A375 (cell line): ENCODE results near the gene OR1L8. TPM values are rescaled to one million over a fixed set of nuclear protein-coding genes. Genes with fewer than 3 reads are reported as not detected.

Experiments used
- total RNA-seq: library from RNA; depleted of rRNA; stranded (reverse); fragments of >200 nt; shearing (Covaris generic); gene quantifications from 2 replicates; pipeline ENCODE4 v1.2.3, GENCODE V29; 2014; rRNA removed

OR1L8 gene
- total RNA-seq = not detected in 2 replicates

GRCh38 chr9:122583284-122583683 lies at the start of gene OR1L8:
Gene OR1L8 (minus strand): TSS chr9:122583384. CDS start chr9:122568477, 14,907 bp downstream.

GRCh38 chr9:122614362-122614761 lies 31.2 kb upstream of the OR1L8 start, which contains the start of gene OR1Q1:
Gene OR1Q1 (plus strand): TSS chr9:122614738. CDS start chr9:122614738, 0 bp downstream.

GRCh38 chr9:122552812-122553211 lies 30.4 kb downstream of the OR1L8 start, which contains the start of gene OR1N2:
Gene OR1N2 (plus strand): TSS chr9:122553112. CDS start chr9:122553212, 100 bp downstream.

GRCh38 chr9:122527193-122527592 lies 56.0 kb downstream of the OR1L8 start, which contains the start of gene OR1N1:
Gene OR1N1 (minus strand): TSS chr9:122527293. CDS start chr9:122527293, 0 bp downstream.

GRCh38 chr9:122518841-122519240 lies 64.3 kb downstream of the OR1L8 start, which contains the start of gene OR1J4:
Gene OR1J4 (plus strand): TSS chr9:122519141. CDS start chr9:122519141, 0 bp downstream.

Other genes starting within 250 kb of the OR1L8 start
- 1.1 and 1.6 TPM in 2 replicates for gene PTGS1, start 212.4 kb downstream of the OR1L8 start, total RNA-seq
- not detected in 2 replicates for gene OR1J1, start 105.5 kb downstream of the OR1L8 start, total RNA-seq
- 0.49 TPM in 1 of 2 replicates, not detected in the other for gene OR1J2, start 72.6 kb downstream of the OR1L8 start, total RNA-seq
- gene OR1J4, start 64.2 kb downstream of the OR1L8 start, total RNA-seq = not detected in 2 replicates
- not detected in 2 replicates for gene OR1N1, start 56.1 kb downstream of the OR1L8 start, total RNA-seq
- not detected in 2 replicates for gene OR1N2, start 30.3 kb downstream of the OR1L8 start, total RNA-seq
- not detected in 2 replicates for gene OR1Q1, start 31.4 kb upstream of the OR1L8 start, total RNA-seq
- not detected in 2 replicates for gene OR1B1, start 74.2 kb upstream of the OR1L8 start, total RNA-seq
- gene OR1L1, start 78.3 kb upstream of the OR1L8 start, total RNA-seq = not detected in 2 replicates
- not detected in 2 replicates for gene OR1L3, start 91.7 kb upstream of the OR1L8 start, total RNA-seq
- not detected in 2 replicates for gene OR1L4, start 140.6 kb upstream of the OR1L8 start, total RNA-seq
- gene OR1L6, start 158.9 kb upstream of the OR1L8 start, total RNA-seq = not detected in 2 replicates
- not detected in 2 replicates for gene OR5C1, start 205.5 kb upstream of the OR1L8 start, total RNA-seq
- gene OR1K1, start 216.7 kb upstream of the OR1L8 start, total RNA-seq = not detected in 2 replicates
- gene PDCL, start 245.2 kb upstream of the OR1L8 start, total RNA-seq = 14.6 and 18.4 TPM in 2 replicates